GM04504 (cell line): ENCODE results near the gene SUSD5.
"Not testable (repeated sequence)": the region's sequence is repeated elsewhere in the genome, so short reads cannot be mapped to it uniquely, and the experiment has no call there.

Experiments
- DNase-seq: peaks from one replicate; pipeline ENCODE4 v3.0.0-alpha.2; 2012; ENCODE audit warnings: low read depth

SUSD5 gene

GRCh38 chr3:33194303-33194702 lies 24.3 kb downstream of the SUSD5 start:
- no peak for DNase-seq

GRCh38 chr3:33187368-33187634 lies 31.3 kb downstream of the SUSD5 start:
- no peak for DNase-seq

GRCh38 chr3:33186524-33187367 lies 31.9 kb downstream of the SUSD5 start:
- no peak for DNase-seq

DNA sequence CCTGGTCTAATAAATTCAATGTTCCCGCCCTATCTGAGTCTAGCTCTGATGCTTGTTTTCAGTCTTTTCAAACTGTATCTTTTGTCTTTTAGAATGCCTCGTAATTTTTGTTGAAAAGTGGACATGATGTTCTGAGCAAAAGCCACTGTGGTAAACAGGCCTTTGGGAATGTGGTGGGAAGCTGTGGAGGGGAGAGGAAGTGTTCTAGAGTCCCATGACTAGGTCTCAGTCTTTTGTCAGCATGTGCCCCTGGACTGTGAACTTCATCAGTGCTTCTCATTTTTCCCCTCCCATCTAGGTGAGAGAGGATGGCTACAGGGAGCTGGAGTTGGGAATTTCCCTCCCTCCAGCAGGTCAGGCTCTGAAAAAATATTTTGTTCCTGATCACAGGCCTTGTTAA lies 33.7 kb downstream of the SUSD5 start:
- DNase-seq: no peak

GRCh38 chr3:33181641-33182040 lies 37.0 kb downstream of the SUSD5 start:
- DNase-seq: not testable (repeated sequence)

DNA sequence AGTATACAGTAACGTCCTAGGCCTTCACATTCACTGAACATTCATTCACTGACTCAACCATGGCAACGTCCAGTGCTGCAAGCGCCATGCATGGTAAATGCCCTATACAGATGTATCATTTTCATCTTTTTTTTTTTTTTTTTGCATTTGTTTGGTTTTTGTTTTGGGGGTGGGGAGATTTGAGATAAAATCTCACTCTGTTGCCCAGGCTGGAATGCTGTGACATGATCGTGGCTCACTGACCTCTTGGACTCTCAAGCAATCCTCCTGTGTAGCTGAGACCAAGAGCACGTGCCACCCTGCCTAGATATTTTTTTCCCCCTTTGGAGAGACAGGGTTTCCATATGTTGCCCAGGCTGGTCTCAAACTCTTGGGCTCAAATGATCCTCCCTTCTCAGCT lies 37.4 kb downstream of the SUSD5 start:
- no peak for DNase-seq

DNA sequence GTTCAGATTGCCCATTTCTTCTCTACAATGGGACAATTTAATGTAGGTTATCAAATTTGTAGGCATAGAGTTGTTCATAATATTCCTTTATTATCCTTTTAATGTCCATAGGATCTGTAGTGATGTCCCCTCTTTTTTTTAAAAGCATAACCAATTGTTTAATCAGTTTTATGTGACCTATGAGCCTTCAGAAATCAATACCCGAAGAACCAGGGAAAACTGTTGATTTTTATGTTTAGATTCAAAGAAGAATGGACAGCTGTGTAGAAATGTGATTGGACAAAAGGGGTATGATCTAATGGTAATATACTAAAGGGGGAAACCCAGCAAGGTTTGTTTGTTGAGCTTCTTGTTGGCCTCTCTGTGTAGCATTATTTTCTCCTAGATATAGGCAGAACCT lies 39.5 kb downstream of the SUSD5 start:
- no peak for DNase-seq

- DNase-seq: no peak
These were observed 43.7 kb downstream of the SUSD5 start for GRCh38 chr3:33174711-33175414.

DNA sequence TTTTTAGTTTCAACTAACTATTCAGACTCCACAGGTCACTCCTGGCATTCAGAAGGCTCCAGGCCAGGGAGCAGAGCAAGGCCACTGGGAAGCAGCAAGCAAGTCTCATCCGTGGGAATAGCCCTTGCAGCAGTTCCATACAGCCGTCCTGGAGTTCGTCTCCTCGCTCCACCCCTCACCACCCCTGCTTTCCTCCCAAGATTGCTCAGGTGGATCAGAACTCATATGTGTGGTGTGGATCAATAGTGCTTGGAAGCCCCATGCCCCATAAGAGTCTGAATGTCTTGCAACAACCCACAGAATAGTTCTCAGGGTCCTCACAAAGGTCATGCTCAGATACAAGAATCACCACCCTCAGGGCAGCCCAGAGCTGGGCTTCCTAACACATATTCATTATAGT lies 44.5 kb downstream of the SUSD5 start:
- no peak for DNase-seq

GRCh38 chr3:33173672-33174071 lies 44.9 kb downstream of the SUSD5 start:
- no peak for DNase-seq

DNA sequence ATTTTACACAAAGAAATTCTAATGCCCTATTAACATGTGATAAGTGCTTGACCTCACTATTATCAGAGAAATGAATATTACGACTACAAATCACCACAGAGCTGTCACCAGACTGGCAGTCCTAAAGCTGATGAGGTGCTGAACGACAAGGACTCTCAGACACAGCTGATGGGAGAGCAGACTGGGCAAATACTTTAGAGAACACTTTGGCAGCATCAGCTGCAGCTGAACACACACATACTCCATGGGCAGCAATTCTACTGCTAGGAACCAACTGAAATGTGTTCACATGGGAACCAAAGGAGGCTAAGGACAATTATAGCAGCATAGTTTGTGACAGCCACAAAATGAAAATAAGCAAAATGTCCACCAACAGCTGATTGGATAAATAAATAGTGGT lies 45.5 kb downstream of the SUSD5 start:
- no peak for DNase-seq

- no peak for DNase-seq
These were observed 47.0 kb downstream of the SUSD5 start for GRCh38 chr3:33171580-33171979.

DNA sequence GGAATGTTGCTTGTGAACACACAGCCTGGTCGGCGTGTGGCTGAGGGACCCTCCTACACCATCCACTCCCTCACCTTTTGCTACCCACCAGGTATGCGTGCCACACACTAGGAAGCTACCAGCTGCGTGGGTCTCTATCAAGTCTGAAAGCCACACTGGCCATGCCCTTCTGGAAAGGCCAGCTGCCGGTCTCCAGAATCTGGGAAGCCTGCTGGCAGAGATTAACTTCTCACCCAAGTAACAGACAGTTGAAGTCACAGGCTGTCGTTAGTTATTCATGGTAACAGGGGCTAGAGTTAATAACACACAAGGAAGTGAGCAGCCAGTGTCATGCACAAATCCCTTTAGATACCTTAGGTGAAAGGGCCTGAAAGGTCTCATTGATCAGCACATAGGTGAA lies 48.1 kb downstream of the SUSD5 start:
- DNase-seq: no peak

DNA sequence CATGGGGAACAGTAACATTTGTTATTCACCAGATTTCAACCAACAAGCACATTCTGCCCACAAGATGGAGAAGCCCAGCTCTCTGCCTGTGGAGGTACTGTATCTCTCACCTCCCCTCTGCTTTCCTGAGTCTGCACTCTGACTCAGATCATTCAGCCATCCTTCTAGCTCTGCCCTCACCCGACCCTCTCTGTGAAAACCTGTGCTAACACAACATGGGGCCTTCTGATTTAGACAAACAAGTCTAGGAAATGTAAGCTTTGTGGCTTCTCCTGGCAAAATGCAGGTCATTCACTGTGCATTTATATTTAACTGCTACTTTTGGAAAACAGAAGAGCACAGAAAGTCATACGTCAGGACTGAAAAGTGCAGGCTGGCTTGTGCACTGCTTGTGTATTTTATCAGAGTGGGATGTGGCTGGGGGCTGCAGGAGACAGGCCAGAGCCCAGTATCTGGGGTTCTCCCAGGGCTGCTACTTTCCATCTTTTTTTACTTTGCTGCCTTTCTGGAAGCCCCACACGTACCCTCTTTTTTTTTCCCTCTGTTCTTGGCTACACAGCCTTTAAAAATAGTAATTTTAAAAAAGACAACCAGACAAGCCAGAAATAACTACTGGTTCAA lies 50.8 kb downstream of the SUSD5 start:
- no peak for DNase-seq

DNA sequence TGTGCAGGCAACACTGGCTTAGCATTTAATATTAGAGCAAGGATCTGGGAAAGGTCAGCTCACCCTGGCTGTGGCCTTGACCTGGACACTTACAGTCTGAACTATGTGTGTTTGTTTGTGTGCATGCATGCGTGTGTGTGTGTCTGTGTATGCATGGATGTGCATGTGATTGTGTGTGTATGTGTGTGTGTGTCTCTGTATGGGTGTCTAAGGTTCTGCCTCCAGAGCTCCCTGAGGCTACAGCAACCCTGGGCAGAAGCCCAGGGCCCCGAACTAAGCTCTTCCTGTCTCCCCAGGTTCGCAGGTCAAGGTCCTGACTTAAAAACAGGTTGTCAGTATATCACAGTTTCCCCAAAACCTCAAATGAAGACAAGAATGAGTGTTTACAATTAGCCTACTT lies 51.3 kb downstream of the SUSD5 start:
- no peak for DNase-seq

DNA sequence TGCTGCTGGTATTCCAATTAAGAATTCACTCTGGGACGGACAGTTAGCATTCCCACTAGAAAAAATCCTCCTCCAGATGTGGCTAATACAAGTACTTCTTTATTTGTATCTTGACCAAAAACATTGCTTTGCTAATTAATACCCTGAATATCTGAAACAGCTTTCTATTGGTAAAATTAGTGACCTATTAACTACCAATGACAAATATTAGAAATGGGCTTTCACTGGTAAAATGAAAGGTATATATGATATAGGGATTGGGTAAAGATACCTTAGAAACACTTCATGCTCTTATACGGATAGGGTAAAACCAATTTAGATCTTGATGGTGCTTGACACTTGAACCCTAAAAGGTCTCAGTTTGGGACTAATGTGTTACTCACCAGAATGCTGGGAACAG lies 52.5 kb downstream of the SUSD5 start:
- DNase-seq: no peak

DNA sequence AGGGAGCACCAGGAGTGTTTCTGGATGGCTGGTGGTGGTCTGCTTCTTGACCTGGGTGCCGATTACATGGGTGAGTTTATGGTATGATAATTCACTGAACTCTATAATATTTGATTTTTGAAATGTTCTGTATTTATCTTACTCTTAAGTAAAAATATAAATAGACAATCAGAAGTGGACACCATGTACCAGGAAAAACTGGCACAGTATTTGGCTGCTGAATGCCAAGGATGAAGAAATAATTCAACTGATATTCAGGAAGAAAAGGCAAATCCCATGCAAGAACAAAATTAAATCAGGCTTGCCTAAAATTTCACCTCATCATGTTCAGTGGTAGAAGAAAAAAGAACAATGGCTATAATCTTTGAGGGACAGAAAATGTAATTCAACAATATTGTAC lies 53.2 kb downstream of the SUSD5 start:
- no peak for DNase-seq

GRCh38 chr3:33162621-33163020 lies 56.0 kb downstream of the SUSD5 start:
- not testable (repeated sequence) for DNase-seq

DNA sequence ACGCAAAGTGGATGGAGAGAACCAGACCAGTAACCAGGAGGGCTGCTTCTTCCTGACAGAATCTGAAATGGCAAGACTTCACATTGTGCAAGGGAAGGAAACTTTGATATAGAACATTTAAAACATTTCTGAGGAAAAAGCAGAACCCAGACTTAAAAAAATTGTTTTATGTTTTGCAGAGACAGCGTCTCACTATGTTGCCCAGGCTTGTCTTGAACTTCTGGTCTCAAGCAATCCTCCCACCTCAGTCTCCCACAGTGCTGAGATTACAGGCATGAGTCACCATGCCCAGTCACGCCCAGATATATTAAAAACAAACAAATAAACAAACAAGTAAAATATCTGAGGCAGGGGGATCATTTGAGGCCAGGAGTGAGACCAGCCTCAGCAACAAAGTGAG lies 58.6 kb downstream of the SUSD5 start:
- DNase-seq: no peak

DNA sequence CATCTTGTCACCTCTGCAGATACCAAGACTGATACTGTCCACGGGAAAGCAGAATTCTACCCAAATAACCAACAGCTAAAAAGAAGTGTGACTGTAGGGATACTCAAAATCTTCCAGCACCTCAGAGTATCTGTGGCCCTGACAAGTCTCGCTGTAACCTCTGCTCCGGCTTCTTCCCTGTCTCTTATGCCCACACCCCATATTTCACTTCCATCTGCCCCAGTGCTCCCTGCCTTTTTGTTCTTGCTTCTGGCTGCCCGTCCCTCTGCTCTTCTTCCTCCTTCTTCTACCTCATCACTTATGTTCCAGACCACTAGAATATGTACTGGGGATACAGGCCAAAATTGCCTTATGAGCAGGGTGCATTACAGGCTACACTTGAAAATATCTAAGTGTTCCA lies 59.4 kb downstream of the SUSD5 start:
- no peak for DNase-seq

DNA sequence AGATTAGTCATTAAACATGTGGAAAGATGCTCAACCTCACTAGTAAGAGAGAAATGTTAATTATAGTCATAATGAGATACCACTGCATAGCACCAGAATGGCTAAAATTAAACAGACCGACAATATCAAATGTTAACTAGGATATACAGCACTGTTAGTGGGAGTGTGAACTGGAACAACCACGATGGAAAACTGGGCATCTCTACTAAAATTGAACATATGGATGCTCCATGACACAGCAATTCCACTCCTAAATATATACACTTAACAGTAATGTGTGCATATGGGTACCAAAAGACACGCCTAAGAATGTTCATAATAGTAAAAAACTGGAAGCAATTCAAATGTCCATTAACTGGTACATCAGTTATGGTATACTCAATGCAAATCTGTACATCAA lies 63.3 kb downstream of the SUSD5 start:
- DNase-seq: no peak

DNA sequence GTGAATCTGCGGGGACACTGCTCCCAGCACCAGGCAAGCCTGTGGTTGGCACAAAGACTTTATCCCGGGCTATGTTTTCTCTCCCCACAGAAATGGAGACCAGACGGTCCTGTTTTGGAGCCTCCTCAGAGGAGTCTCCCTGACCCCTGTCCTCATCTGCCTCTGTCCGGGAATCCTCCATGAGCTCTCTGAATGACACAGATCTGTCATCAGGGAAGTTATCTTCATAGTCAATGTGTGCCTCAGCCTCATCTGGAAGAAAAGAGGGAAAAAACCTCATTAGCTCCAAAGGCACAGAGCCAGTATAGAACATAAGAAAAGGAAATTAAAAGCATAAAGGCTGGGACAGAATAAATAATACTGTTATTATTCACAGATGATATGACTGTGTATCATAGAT lies 64.8 kb downstream of the SUSD5 start:
- DNase-seq: no peak
